Breast epithelium (tissue), 4 donors: Measurements from ENCODE around the gene RMDN3. TPM values are rescaled to one million over a fixed set of nuclear protein-coding genes. Genes with fewer than 3 reads are reported as not detected.

Experiments used
- DNase-seq, 2 donors: peaks; one replicate each; pipeline ENCODE4 v3.0.0-alpha.2; 2019; ENCODE audit warnings: low spot score in 2 of 2
- H3K27ac ChIP-seq, 2 donors: fragments of 200-600 bp; sonication (generic) in 1 of 2; one replicate each; pipeline ENCODE4 v1.5.1; 2016 to 2019; ENCODE audit warnings: mild to moderate bottlenecking in 1 of 2
- H3K27me3 ChIP-seq, 2 donors: fragments of 200-600 bp; sonication (generic) in 1 of 2; one replicate each; pipeline versions ENCODE4 v1.5.1 to v1.6.0; 2017 to 2019; ENCODE audit warnings: control low read depth in 1 of 2, mild to moderate bottlenecking in 1 of 2
- H3K36me3 ChIP-seq: fragments of 200-600 bp; one replicate; pipeline ENCODE4 v1.5.1; 2019
- H3K4me1 ChIP-seq, 2 donors: fragments of 200-600 bp; sonication (generic); one replicate each; pipeline ENCODE4 v1.5.1; 2016 to 2019; ENCODE audit warnings: control low read depth in 1 of 2
- H3K4me3 ChIP-seq, 3 donors: fragments of 200-600 bp; sonication (generic); 1 replicate in 2 of 3; 2 replicates in 1 of 3; pipeline ENCODE4 v1.5.1; 2016 to 2019; ENCODE audit warnings: mild to moderate bottlenecking in 3 of 3, moderate library complexity in 2 of 3
- H3K9me3 ChIP-seq, 2 donors: fragments of 200-600 bp; sonication (generic) in 1 of 2; one replicate each; pipeline ENCODE4 v1.5.1; 2016 to 2019; ENCODE audit warnings: control low read depth in 1 of 2
- CTCF ChIP-seq, 3 donors: fragments of 450-650 bp; IDR thresholded peaks; one replicate each; pipeline ENCODE4 v1.5.1; 2016 to 2017; ENCODE audit warnings: antibody characterized with exemption in 3 of 3, mild to moderate bottlenecking in 3 of 3, moderate library complexity in 3 of 3
- POLR2A ChIP-seq: fragments of 450-650 bp; IDR thresholded peaks from one replicate; pipeline ENCODE4 v1.6.1; 2016; ENCODE audit warnings: antibody characterized with exemption, mild to moderate bottlenecking, moderate library complexity
- POLR2AphosphoS5 ChIP-seq, 3 donors: sonication (generic); formaldehyde crosslinking; IDR thresholded peaks; one replicate each; pipeline ENCODE4 v1.6.1; 2017; ENCODE audit warnings: antibody characterized with exemption in 3 of 3
- intact Hi-C: fragments of 100-400 bp; cut with DNase I; formaldehyde crosslinking; loops from one replicate; pipeline ENCODE4 v1.15.1; 2023; ENCODE audit warnings: low total_unique reads
- total RNA-seq, 3 donors: library from RNA; depleted of rRNA; stranded (reverse); fragments of >200 nt; gene quantifications; one replicate each; pipeline ENCODE4 v1.1.0, GENCODE V29; 2016

RMDN3 gene
- total RNA-seq, 3 donors from 2014 or later, result 31.5 to 35.4 (median 34.4) TPM

DNA sequence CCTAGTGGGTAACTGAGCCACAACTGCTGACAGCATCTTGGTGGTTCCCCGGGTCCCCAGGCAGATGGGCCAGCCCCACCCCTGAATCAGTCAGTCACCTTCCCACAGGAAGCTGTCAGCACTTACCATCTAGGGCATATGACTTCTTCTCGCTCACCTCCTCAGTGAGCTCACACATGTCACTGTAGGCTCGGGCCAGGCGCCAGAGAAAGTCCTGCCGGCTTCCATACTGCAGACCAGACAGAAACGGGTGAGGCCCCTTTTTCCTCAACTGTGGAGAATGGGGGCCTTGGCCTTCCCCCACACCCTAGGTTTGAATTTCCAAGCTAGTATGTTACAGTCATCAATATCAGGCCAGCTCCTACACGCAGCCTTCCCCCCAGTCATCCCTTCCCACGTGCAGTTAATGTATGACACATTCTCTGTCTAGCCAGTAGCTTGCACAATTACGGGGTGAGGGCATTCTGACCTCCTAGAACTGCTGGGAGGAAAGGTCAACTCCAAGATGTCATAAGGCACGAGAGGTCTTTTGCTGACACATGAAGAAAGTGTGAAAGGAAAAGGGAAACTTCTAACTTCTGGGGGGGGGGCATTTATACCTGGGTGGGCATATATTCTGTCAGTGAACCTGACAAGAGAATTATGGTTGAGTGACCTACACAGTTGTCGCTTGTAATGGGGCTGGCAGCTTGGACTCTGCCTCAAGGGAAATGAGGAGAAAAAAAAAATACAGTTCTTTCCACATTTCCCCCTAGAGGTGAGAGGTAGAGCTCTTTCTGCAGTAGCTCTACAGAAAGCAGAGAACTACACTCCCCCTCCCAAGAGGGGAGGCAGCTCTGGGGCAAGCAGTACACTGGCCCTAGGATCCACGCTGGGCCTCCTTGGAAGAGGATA, 10.9 kb downstream of the RMDN3 start:
- intact Hi-C loops, result no loop called here
- Histone ChIP-seq H3K4me3 (no peak overlapping the region), H3K27me3 (no peaks in the 10 kb centered on the region), H3K36me3 (peaks cover 7% of the 10 kb centered on the region), H3K9me3 (no peaks in the 10 kb centered on the region), H3K4me1 (no peaks in the 10 kb centered on the region), H3K27ac (no peak overlapping the region)
- no peak for TF ChIP-seq POLR2AphosphoS5 (IDR thresholded peaks at IDR 0.05)
- TF ChIP-seq CTCF (IDR thresholded peaks at IDR 0.05), result no peak
- no peak for TF ChIP-seq POLR2A
- DNase-seq, result no peak

GRCh38 chr15:40743485-40743901, 11.6 kb downstream of the RMDN3 start:
- no peaks in the 10 kb centered on the region for H3K4me1 ChIP-seq
- H3K36me3 ChIP-seq, result peaks cover 7% of the 10 kb centered on the region
- no peak for DNase-seq
- intact Hi-C loops, result no loop called here
- no peak overlapping the region for H3K4me3 ChIP-seq
- H3K27me3 ChIP-seq, result no peaks in the 10 kb centered on the region
- TF ChIP-seq CTCF (IDR thresholded peaks at IDR 0.05) (no peak), POLR2AphosphoS5 (IDR thresholded peaks at IDR 0.05) (no peak), POLR2A (no peak)
- H3K9me3 ChIP-seq, result no peaks in the 10 kb centered on the region
- no peak overlapping the region for H3K27ac ChIP-seq

DNA sequence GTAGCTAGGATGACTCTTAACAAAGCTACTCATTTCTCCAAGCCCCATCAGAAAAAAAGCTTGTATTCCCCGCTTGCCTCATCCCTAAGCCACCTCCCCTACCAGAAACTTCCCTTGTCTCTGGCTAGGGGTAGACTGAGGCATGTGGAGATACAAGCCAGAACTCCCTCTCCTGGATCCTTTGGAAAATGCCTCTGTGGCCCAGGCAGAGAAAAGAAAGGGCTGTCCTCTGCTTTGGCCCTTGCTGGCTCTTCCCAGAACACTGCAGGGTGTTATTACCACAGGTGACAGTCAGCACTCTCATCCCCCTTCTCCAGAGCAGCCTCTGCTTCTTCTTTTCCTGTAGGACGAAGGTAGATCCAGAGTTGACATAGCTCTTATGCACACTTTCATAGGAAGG, 15.2 kb downstream of the RMDN3 start:
- H3K4me3 ChIP-seq, result no peak overlapping the region
- H3K27me3 ChIP-seq, result no peaks in the 10 kb centered on the region
- H3K4me1 ChIP-seq, result no peaks in the 10 kb centered on the region
- DNase-seq, result no peak
- no peak overlapping the region for H3K27ac ChIP-seq
- intact Hi-C loops, result no loop called here
- peaks cover 14% of the 10 kb centered on the region for H3K36me3 ChIP-seq
- H3K9me3 ChIP-seq, result no peaks in the 10 kb centered on the region
- TF ChIP-seq POLR2AphosphoS5 (IDR thresholded peaks at IDR 0.05) (no peak), POLR2A (no peak), CTCF (IDR thresholded peaks at IDR 0.05) (no peak)

GRCh38 chr15:40739047-40739446, 16.0 kb downstream of the RMDN3 start:
- no peak for DNase-seq

More at GRCh38 chr15:40739047-40739446, 16.0 kb downstream of the RMDN3 start:
- Histone ChIP-seq H3K4me3 (no peak overlapping the region), H3K27me3 (no peaks in the 10 kb centered on the region), H3K27ac (no peak overlapping the region), H3K4me1 (no peaks in the 10 kb centered on the region), H3K36me3 (peaks cover 14% of the 10 kb centered on the region), H3K9me3 (no peaks in the 10 kb centered on the region)
- TF ChIP-seq CTCF (IDR thresholded peaks at IDR 0.05), result no peak
- TF ChIP-seq POLR2AphosphoS5 (IDR thresholded peaks at IDR 0.05), result no peak
- intact Hi-C loops, result no loop called here
